Astrocyte (in vitro differentiated cells and primary cell): Measurements from ENCODE around the gene SLC25A13. TPM values are rescaled to one million over a fixed set of nuclear protein-coding genes. Genes with fewer than 3 reads are reported as not detected.

Experiments
- DNase-seq: peaks from one replicate; pipeline ENCODE4 v3.0.0-alpha.2; 2010; ENCODE audit warnings: low read depth
- FAIRE-seq: peaks from 2 replicates; lab custom pipeline; 2011; peaks lifted over from hg19 to GRCh38; lab: Jason Lieb, UNC
- H2AFZ ChIP-seq: 2 replicates; pipeline ENCODE4 v1.6.0; 2012; ENCODE audit warnings: low read depth, low read length, inconsistent platforms
- H3K27ac ChIP-seq: 2 replicates; pipeline ENCODE4 v1.5.1; 2011; ENCODE audit warnings: low read depth, low read length, inconsistent platforms
- H3K27me3 ChIP-seq: 2 replicates; pipeline ENCODE4 v1.6.0; 2011; ENCODE audit warnings: low read length, inconsistent platforms; ENCODE audit not compliant: insufficient read depth
- H3K36me3 ChIP-seq: 2 replicates; pipeline ENCODE4 v1.5.1; 2011; ENCODE audit warnings: low read length, inconsistent platforms; ENCODE audit not compliant: insufficient read depth
- H3K4me1 ChIP-seq: 2 replicates; pipeline ENCODE4 v1.5.1; 2011; ENCODE audit warnings: low read length, inconsistent platforms; ENCODE audit not compliant: insufficient read depth
- H3K4me2 ChIP-seq: 2 replicates; pipeline ENCODE4 v1.6.0; 2012; ENCODE audit warnings: low read length, inconsistent platforms
- H3K4me3 ChIP-seq: 2 replicates; pipeline ENCODE4 v1.5.1; 2011; ENCODE audit warnings: low read depth, mild to moderate bottlenecking, low read length, inconsistent platforms; ENCODE audit not compliant: insufficient read depth
- H3K79me2 ChIP-seq: 2 replicates; pipeline ENCODE4 v1.6.0; 2012; ENCODE audit warnings: mild to moderate bottlenecking, low read length, inconsistent platforms; ENCODE audit not compliant: insufficient read depth
- H3K9ac ChIP-seq: 2 replicates; pipeline ENCODE4 v1.6.0; 2012; ENCODE audit warnings: mild to moderate bottlenecking, low read length, inconsistent platforms
- H3K9me3 ChIP-seq: 2 replicates; pipeline ENCODE4 v1.5.1; 2012; ENCODE audit warnings: low read depth, mild to moderate bottlenecking, low read length, inconsistent platforms; ENCODE audit not compliant: insufficient read depth
- H4K20me1 ChIP-seq: 2 replicates; pipeline ENCODE4 v1.6.0; 2012; ENCODE audit warnings: low read length, inconsistent platforms; ENCODE audit not compliant: insufficient read depth
- H3K27ac Mint-ChIP-seq: one replicate; pipeline ENCODE4 v1.8.0; 2021; ENCODE audit warnings: mild to moderate bottlenecking, mixed read lengths; ENCODE audit not compliant: unreplicated experiment
- H3K27me3 Mint-ChIP-seq: one replicate; pipeline ENCODE4 v1.8.0; 2021; ENCODE audit warnings: low read depth, mixed read lengths; ENCODE audit not compliant: unreplicated experiment
- H3K36me3 Mint-ChIP-seq: one replicate; pipeline ENCODE4 v1.8.0; 2021; ENCODE audit warnings: low read depth, mixed read lengths; ENCODE audit not compliant: unreplicated experiment
- H3K4me1 Mint-ChIP-seq: one replicate; pipeline ENCODE4 v1.8.0; 2021; ENCODE audit warnings: low read depth, mixed read lengths; ENCODE audit not compliant: unreplicated experiment
- H3K4me3 Mint-ChIP-seq: one replicate; pipeline ENCODE4 v1.8.0; 2021; ENCODE audit warnings: mild to moderate bottlenecking, moderate library complexity, mixed read lengths; ENCODE audit not compliant: unreplicated experiment
- H3K9me3 Mint-ChIP-seq: one replicate; pipeline ENCODE4 v1.8.0; 2021; ENCODE audit warnings: mild to moderate bottlenecking, mixed read lengths; ENCODE audit not compliant: unreplicated experiment
- EZH2 ChIP-seq: IDR thresholded peaks from 2 replicates; pipeline ENCODE4 v1.6.1; 2012; ENCODE audit warnings: mild to moderate bottlenecking, low read length, inconsistent platforms; ENCODE audit not compliant: insufficient read depth
- total RNA-seq: library from RNA; stranded (reverse); gene quantifications from 2 replicates; pipeline ENCODE4 v1.2.1, GENCODE V29; 2021
- TF ChIP-seq, protein P1 (sequence below): IDR thresholded peaks from 2 replicates; pipeline ENCODE4 v1.5.1; 2011; ENCODE audit warnings: low read depth, mild to moderate bottlenecking, inconsistent platforms, low read length, moderate library complexity; ENCODE audit not compliant: insufficient read depth

SLC25A13 gene
- total RNA-seq, 1 donor from 2014 or later: 58.1 TPM

DNA sequence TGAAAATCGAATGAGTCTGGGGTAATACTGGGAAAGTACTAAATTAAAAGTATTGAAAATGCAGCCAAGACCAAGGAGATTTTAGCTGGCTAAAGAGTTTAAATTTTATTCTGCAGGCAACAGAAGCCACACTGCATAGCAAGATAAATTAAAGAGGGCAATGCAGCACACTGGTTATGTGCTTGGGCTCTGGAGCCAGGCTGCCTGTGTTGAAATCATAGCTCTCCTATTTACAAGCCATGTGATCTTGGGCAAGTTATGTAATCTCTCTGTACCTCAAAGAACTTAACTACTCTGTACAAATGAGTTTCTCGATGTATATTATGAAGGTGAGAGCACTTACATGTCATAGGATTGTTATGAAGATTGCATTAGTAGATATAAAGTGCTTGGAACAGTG is 9.9 kb downstream of the SLC25A13 start:
- Histone ChIP-seq H3K79me2 (peaks cover 34% of the 10 kb centered on the region), H3K4me3 (no peak overlapping the region), H3K27ac (no peak overlapping the region), H3K9me3 (no peaks in the 10 kb centered on the region), H3K36me3 (no peaks in the 10 kb centered on the region), H3K9ac (no peak overlapping the region), H4K20me1 (peaks cover 51% of the 10 kb centered on the region), H3K4me2 (no peak overlapping the region), H3K4me1 (no peaks in the 10 kb centered on the region), H3K27me3 (no peaks in the 10 kb centered on the region), H2AFZ (no peak overlapping the region)
- peaks cover 2% of the 10 kb centered on the region for H3K36me3 Mint-ChIP-seq
- H3K4me3 Mint-ChIP-seq: no peak overlapping the region
- H3K27me3 Mint-ChIP-seq: no peaks in the 10 kb centered on the region
- no peaks in the 10 kb centered on the region for H3K9me3 Mint-ChIP-seq
- DNase-seq (no peak), FAIRE-seq (no peak)
- H3K4me1 Mint-ChIP-seq: peaks cover 26% of the 10 kb centered on the region
- H3K27ac Mint-ChIP-seq: no peak overlapping the region
- TF ChIP-seq EZH2: no peak
- TF ChIP-seq, protein P1, sequence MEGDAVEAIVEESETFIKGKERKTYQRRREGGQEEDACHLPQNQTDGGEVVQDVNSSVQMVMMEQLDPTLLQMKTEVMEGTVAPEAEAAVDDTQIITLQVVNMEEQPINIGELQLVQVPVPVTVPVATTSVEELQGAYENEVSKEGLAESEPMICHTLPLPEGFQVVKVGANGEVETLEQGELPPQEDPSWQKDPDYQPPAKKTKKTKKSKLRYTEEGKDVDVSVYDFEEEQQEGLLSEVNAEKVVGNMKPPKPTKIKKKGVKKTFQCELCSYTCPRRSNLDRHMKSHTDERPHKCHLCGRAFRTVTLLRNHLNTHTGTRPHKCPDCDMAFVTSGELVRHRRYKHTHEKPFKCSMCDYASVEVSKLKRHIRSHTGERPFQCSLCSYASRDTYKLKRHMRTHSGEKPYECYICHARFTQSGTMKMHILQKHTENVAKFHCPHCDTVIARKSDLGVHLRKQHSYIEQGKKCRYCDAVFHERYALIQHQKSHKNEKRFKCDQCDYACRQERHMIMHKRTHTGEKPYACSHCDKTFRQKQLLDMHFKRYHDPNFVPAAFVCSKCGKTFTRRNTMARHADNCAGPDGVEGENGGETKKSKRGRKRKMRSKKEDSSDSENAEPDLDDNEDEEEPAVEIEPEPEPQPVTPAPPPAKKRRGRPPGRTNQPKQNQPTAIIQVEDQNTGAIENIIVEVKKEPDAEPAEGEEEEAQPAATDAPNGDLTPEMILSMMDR: no peak

DNA sequence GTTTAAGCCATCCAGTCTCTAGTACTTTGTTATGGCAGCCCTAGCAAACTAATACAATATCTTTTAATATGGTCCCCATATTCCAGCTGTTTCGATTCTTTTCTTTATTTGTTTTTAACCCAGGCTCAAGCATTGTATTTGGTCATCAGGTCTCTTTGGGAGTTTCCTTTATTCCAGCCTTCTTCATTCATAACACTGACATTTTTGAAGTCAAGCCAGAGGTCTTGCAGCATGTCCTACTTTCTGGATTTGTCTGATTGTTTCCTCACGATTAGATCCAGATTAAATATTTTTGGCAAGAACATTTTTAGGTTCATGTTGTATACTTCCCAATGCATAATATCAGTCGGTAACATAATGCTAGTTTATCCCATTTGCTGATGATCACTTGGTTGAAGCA is 11.8 kb downstream of the SLC25A13 start:
- H3K36me3 Mint-ChIP-seq: peaks cover 3% of the 10 kb centered on the region
- Histone ChIP-seq H3K9me3 (no peaks in the 10 kb centered on the region), H3K27me3 (no peaks in the 10 kb centered on the region), H3K4me2 (no peak overlapping the region), H3K79me2 (peaks cover 25% of the 10 kb centered on the region), H3K36me3 (no peaks in the 10 kb centered on the region), H2AFZ (no peak overlapping the region), H3K4me3 (no peak overlapping the region), H3K9ac (no peak overlapping the region), H4K20me1 (peaks cover 56% of the 10 kb centered on the region), H3K27ac (no peak overlapping the region), H3K4me1 (no peaks in the 10 kb centered on the region)
- no peak for DNase-seq
- no peaks in the 10 kb centered on the region for H3K9me3 Mint-ChIP-seq
- peaks cover 26% of the 10 kb centered on the region for H3K4me1 Mint-ChIP-seq
- H3K4me3 Mint-ChIP-seq: no peak overlapping the region
- FAIRE-seq: no peak
- TF ChIP-seq, protein P1: no peak
- no peak for TF ChIP-seq EZH2
- H3K27ac Mint-ChIP-seq: no peak overlapping the region
- no peaks in the 10 kb centered on the region for H3K27me3 Mint-ChIP-seq

DNA sequence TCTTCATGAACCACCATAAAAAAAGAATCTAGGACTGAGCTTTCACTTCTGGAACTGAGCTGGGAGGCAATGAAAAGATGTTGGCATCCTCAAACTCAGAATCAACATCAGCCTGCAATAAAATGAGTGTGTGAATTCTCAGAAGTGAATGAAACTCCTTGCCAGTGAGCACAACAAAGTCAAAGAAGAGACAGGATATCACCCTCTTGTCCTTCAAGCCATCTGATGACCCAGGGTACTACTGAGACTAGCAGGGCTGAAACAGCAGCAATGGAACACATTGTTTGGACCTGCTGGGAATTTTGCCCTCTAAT is 13.0 kb downstream of the SLC25A13 start:
- Histone ChIP-seq H2AFZ (no peak overlapping the region), H3K9ac (no peak overlapping the region), H3K4me1 (peaks cover 6% of the 10 kb centered on the region), H3K27ac (no peak overlapping the region), H3K36me3 (no peaks in the 10 kb centered on the region), H3K27me3 (no peaks in the 10 kb centered on the region), H3K9me3 (no peaks in the 10 kb centered on the region), H3K4me2 (no peak overlapping the region), H3K4me3 (no peak overlapping the region), H4K20me1 (peaks cover 52% of the 10 kb centered on the region), H3K79me2 (peaks cover 24% of the 10 kb centered on the region)
- Mint-ChIP-seq H3K36me3 (peaks cover 3% of the 10 kb centered on the region), H3K27me3 (no peaks in the 10 kb centered on the region), H3K4me1 (peaks cover 26% of the 10 kb centered on the region), H3K4me3 (no peak overlapping the region), H3K27ac (no peak overlapping the region), H3K9me3 (no peaks in the 10 kb centered on the region)
- no peak for FAIRE-seq
- no peak for DNase-seq
- TF ChIP-seq, protein P1: no peak
